A549 treated with AZD9567 at 1 μM for 4 hours (cell line): ENCODE results near the gene SSTR1. TPM values are rescaled to one million over a fixed set of nuclear protein-coding genes. Genes with fewer than 3 reads are reported as not detected.

ENCODE experiments used
- total RNA-seq: library from RNA; stranded (reverse); fragments of 200-300 nt; extraction: Qiagen RNA extraction; gene quantifications from 5 replicates; pipeline ENCODE4 v1.2.3, GENCODE V29; 2022; ENCODE audit not compliant: insufficient read depth

SSTR1 gene
- not detected in 5 replicates for total RNA-seq

DNA sequence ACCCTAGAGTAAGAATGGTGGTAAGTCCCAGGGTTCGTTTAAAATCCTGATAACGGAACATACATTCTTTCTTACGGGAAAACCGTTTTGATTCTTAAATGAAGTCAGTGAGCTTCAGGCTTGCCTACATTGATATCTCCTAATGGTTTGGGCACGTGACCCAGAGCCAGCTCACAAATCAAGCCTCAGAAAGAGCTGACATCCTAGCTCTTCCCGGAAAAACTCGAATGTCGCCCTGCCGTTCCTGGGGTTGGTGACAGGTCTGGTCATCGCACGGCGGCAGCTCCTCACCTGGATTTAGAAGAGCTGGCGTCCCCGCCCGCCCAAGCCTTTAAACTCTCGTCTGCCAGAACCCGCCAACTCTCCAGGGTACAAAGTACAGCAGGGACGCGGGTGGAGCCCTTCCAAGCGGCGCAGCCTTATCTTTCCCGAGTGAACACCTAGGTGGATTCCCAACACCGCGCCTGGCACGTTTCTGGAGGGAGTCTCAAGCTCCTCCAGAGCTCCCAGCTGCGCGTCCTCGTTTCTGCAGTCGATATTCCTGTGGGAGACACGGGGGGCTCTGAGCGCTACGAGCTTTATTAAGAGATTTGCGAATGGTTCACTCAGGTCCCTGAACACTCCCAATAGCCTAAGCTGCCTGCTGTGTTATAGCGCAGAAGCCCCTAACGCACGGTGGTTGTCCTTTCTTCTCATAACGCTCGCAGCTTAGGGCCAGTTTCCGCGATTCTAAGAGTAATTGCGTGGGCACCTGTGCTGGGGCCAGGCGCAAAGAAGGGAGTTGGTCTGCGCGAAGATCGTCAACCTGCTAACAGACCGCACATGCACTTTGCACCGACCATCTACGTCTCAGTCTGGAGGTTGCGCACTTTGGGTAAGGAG, at the start of gene SSTR1:
SSTR1 (plus strand) TSS at position 169 of the 882 bp plus-strand sequence. CDS start 1,486 bp downstream, outside the sequence.

DNA sequence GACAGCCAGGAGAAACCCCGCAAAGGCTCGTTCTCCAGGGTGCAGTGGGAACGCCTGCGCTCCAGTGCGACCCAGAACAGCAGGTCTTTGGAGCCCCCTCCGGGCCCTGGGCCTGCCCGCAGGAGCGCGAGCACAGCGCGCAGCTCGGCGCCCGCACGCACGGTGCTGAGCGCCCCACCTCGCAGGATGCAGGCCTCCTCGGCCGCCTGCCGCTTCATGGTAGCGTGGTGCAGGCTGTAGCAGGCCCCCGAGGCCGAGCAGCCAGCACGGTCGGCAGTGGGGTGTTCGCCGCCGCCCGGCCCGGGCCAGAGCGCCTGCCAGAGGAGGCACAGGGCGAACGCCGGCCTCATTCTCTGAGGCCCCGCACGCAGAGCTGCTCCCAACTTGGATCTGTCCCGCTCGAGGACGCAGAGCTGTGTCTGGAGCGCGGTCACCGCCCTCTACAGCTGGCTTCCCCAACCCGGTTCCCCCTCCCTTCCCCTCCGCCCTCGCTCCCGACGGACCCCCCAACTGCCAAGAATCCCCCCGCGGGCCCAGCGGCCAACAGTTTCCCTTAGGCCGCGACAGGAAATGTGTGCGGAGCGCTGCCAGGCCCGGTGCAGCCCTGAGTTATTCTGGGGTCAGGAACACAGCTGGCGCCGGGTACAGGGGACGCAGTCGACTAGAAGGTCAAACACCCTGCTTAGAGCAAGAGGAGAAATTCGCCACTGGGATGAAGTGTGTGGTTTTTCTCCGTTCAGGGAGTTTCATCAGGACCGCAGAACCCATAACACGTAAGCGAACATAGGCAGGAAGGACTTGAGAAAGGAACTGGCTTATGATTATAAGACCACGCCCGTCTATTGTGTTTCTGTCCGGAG, 48.2 kb downstream of the SSTR1 start, which contains the start of gene CLEC14A:
CLEC14A (minus strand) TSS at position 421 of the 860 bp plus-strand sequence; CDS start at position 350, 71 bp downstream.

Other genes starting within 250 kb of the SSTR1 start
- gene CLEC14A, start 48.2 kb downstream of the SSTR1 start, total RNA-seq, result not detected in 5 replicates